Ovary (tissue), 9 donors: ENCODE data around the gene SORCS2. TPM values are rescaled to one million over a fixed set of nuclear protein-coding genes. Genes with fewer than 3 reads are reported as not detected.

Experiments used
- DNase-seq, 5 donors: peaks; one replicate each; pipeline ENCODE4 v3.0.0-alpha.2; 2019 to 2020
- H3K27ac ChIP-seq, 2 donors: fragments of 200-600 bp; one replicate each; pipeline versions ENCODE4 v1.5.1 to v1.8.0; 2019 to 2022
- H3K27me3 ChIP-seq: fragments of 200-600 bp; one replicate; pipeline ENCODE4 v1.8.0; 2022
- H3K36me3 ChIP-seq: fragments of 200-600 bp; sonication (generic); one replicate; pipeline ENCODE4 v1.5.1; 2019
- H3K4me1 ChIP-seq: one replicate; pipeline ENCODE4 v1.8.1; 2013; ENCODE audit warnings: mild to moderate bottlenecking, moderate library complexity; ENCODE audit not compliant: insufficient read depth
- H3K4me3 ChIP-seq: fragments of 200-600 bp; sonication (generic); one replicate; pipeline ENCODE4 v1.5.1; 2017
- H3K9me3 ChIP-seq, 2 donors: fragments of 200-600 bp in 1 of 2; sonication (generic) in 1 of 2; one replicate each; pipeline versions ENCODE4 v1.5.1 to v1.8.1; 2013 to 2019; ENCODE audit warnings: mild to moderate bottlenecking in 1 of 2, moderate library complexity in 1 of 2
- CTCF ChIP-seq, 3 donors: fragments of 450-650 bp in 2 of 3; fragments of 200-600 bp in 1 of 3; IDR thresholded peaks; one replicate each; pipeline versions ENCODE4 v1.5.1 to v1.8.0; 2016 to 2022; ENCODE audit warnings: antibody characterized with exemption in 3 of 3, mild to moderate bottlenecking in 1 of 3
- EP300 ChIP-seq: sonication (generic); formaldehyde crosslinking; IDR thresholded peaks from one replicate; pipeline ENCODE4 v1.6.1; 2017; ENCODE audit warnings: antibody characterized with exemption
- POLR2A ChIP-seq: fragments of 450-650 bp; IDR thresholded peaks from one replicate; pipeline ENCODE4 v1.6.1; 2017; ENCODE audit warnings: antibody characterized with exemption, mild to moderate bottlenecking, moderate library complexity
- WGBS, 3 donors: extraction: QIAGEN DNeasy Blood & Tissue Kit in 1 of 3; methylation state at CpG; one replicate each; pipeline versions ENCODE4 v1.1.5 to v1.1.7; 2013 to 2017; 5-methylcytosine and 5-hydroxymethylcytosine counted together
- intact Hi-C, 4 donors: fragments of 100-400 bp; cut with DNase I; formaldehyde crosslinking; loops; one replicate each; pipeline versions ENCODE4 v1.11.0 to v1.15.1; 2022 to 2023
- polyA plus RNA-seq, 2 donors: library from polyadenylated mRNA; stranded (reverse); fragments of 200-250 nt in 1 of 2; fragments of 350-450 nt in 1 of 2; fragmentation: Illumina TruSeq in 1 of 2; extraction: RNeasy Lipid Tissue Mini Kit (QIAGEN cat#74804) in 1 of 2; gene quantifications; one replicate each; pipeline ENCODE4 v1.2.3, GENCODE V29; 2013 to 2014
- total RNA-seq, 7 donors: library from RNA; depleted of rRNA in 2 of 7; stranded (reverse); fragments of >200 nt in 2 of 7; fragmentation: NEBNext Ultra II Directional in 3 of 7; extraction: Animal tissue kit (Norgen Biotek cat#: 25700) in 3 of 7; gene quantifications; one replicate each; pipeline versions ENCODE4 v1.1.0 to v1.2.4, GENCODE V29; 2016 to 2023
- donor health status: DM: no; HTN: no; CAD: no; lungs with moderate emphysema.
- donor health status: DM: no; HTN: no; CAD: no.
- donor health status: Bipolar disorder and iron deficiency.
- donor health status: DM: yes; HTN: yes; CAD: no.
- donor health status: DM: no; HTN: no; CAD: no.
- donor health status: DM: yes; HTN: yes; CAD: no.

SORCS2 gene
- total and polyA plus RNA-seq, 9 donors, result 0.60 to 23.9 (median 7.1) TPM

GRCh38 chr4:7658341-7659204 is 466.2 kb downstream of the SORCS2 start:
- no peak for TF ChIP-seq POLR2A
- TF ChIP-seq CTCF (IDR thresholded peaks at IDR 0.05), result no peak
- no peak for TF ChIP-seq EP300
- peaks cover 21% of the 10 kb centered on the region for H3K4me1 ChIP-seq
- no peaks in the 10 kb centered on the region for H3K36me3 ChIP-seq
- no peaks in the 10 kb centered on the region for H3K9me3 ChIP-seq
- H3K4me3 ChIP-seq, result no peak overlapping the region
- no peaks in the 10 kb centered on the region for H3K27me3 ChIP-seq
- no peak overlapping the region for H3K27ac ChIP-seq
- intact Hi-C loops, result no loop called here
- no peak for DNase-seq
- WGBS, 3 donors, result 87 to 95% (median 90%) methylated on average over 5 of the region's 5 CpGs

GRCh38 chr4:7659429-7660175 is 467.3 kb downstream of the SORCS2 start:
- intact Hi-C loops, result no loop called here
- Histone ChIP-seq H3K4me3 (no peak overlapping the region), H3K27me3 (no peaks in the 10 kb centered on the region), H3K9me3 (no peaks in the 10 kb centered on the region), H3K27ac (no peak overlapping the region), H3K4me1 (peaks cover 15% of the 10 kb centered on the region), H3K36me3 (no peaks in the 10 kb centered on the region)
- no peak for TF ChIP-seq POLR2A
- no peak for TF ChIP-seq EP300
- TF ChIP-seq CTCF (IDR thresholded peaks at IDR 0.05), result no peak
- WGBS, 3 donors, result 89 to 93% (median 92%) methylated on average over 8 of the region's 8 CpGs
- DNase-seq, result no peak

GRCh38 chr4:7660176-7661039 is 468.1 kb downstream of the SORCS2 start:
- Histone ChIP-seq H3K4me1 (peaks cover 10% of the 10 kb centered on the region), H3K9me3 (no peaks in the 10 kb centered on the region), H3K4me3 (no peak overlapping the region), H3K27ac (no peak overlapping the region), H3K27me3 (no peaks in the 10 kb centered on the region), H3K36me3 (no peaks in the 10 kb centered on the region)
- TF ChIP-seq CTCF (IDR thresholded peaks at IDR 0.05), result no peak
- TF ChIP-seq POLR2A, result no peak
- TF ChIP-seq EP300, result no peak
- intact Hi-C loops, result no loop called here
- no peak for DNase-seq
- WGBS, 3 donors, result 72 to 85% (median 82%) methylated on average over 14 of the region's 14 CpGs

GRCh38 chr4:7661066-7661748 is 468.9 kb downstream of the SORCS2 start:
- H3K27me3 ChIP-seq, result no peaks in the 10 kb centered on the region
- no peaks in the 10 kb centered on the region for H3K36me3 ChIP-seq
- H3K27ac ChIP-seq, result no peak overlapping the region
- no peak overlapping the region for H3K4me3 ChIP-seq
- no peaks in the 10 kb centered on the region for H3K9me3 ChIP-seq
- peaks cover 6% of the 10 kb centered on the region for H3K4me1 ChIP-seq
- intact Hi-C loops, result no loop called here
- DNase-seq, result no peak
- WGBS, 3 donors, result 90 to 92% (median 91%) methylated on average over 23 of the region's 23 CpGs
- TF ChIP-seq POLR2A, result no peak
- TF ChIP-seq EP300, result no peak
- TF ChIP-seq CTCF (IDR thresholded peaks at IDR 0.05), result no peak
